IMR-90 (cell line): Measurements from ENCODE around the gene FBXO30. TPM values are rescaled to one million over a fixed set of nuclear protein-coding genes. Genes with fewer than 3 reads are reported as not detected.

ENCODE experiments used
- ATAC-seq: fragments of 200-7000 bp; cut with Tn5 transposase; 2 replicates; pipeline ENCODE4 v1.9.1; 2020; ENCODE audit warnings: low read depth, mild to moderate bottlenecking, moderate library complexity
- BruUV-seq: library from RNA; stranded (reverse); fragments of 400-500 nt; replicated peaks from 2 replicates; lab custom pipeline; 2021; lab: Mats Ljungman, UMichigan
- CTCF ChIA-PET: fragments of 300-600 bp; formaldehyde crosslinking; extraction: SDS; loops from one replicate; lab custom pipeline; 2021; ENCODE audit warnings: antibody characterized with exemption; lab: Yijun Ruan, JAX
- POLR2A ChIA-PET: fragments of 300-600 bp; sonication (Branson Sonifier 250); formaldehyde crosslinking; loops from one replicate; lab custom pipeline; 2022; ENCODE audit warnings: antibody characterized with exemption; ENCODE audit not compliant: unreplicated experiment; lab: Charles Lee
- DNase-seq: peaks from one replicate; pipeline ENCODE4 v3.0.0; 2013
- H2AFZ ChIP-seq: replicated peaks from 2 replicates; pipeline ENCODE3; 2013; ENCODE audit warnings: low read length, mild to moderate bottlenecking; ENCODE audit not compliant: poor library complexity
- H2AK5ac ChIP-seq: 2 replicates; pipeline ENCODE4 v1.6.1; 2013; ENCODE audit warnings: low read depth, low read length, inconsistent platforms
- H2AK9ac ChIP-seq: replicated peaks from 2 replicates; pipeline ENCODE3; 2013; ENCODE audit warnings: mild to moderate bottlenecking, low read depth, low read length, moderate library complexity; ENCODE audit not compliant: poor library complexity
- H2BK120ac ChIP-seq: 2 replicates; pipeline ENCODE4 v1.6.1; 2013; ENCODE audit warnings: low read depth, low read length, inconsistent platforms
- H2BK15ac ChIP-seq: 3 replicates; pipeline ENCODE4 v1.6.1; 2013; ENCODE audit warnings: low read depth, low read length, inconsistent platforms
- H2BK20ac ChIP-seq: 2 replicates; pipeline ENCODE4 v1.6.1; 2013; ENCODE audit warnings: low read depth, mild to moderate bottlenecking, inconsistent platforms, low read length, moderate library complexity
- H2BK5ac ChIP-seq: 2 replicates; pipeline ENCODE4 v1.6.1; 2013; ENCODE audit warnings: mild to moderate bottlenecking, low read depth, low read length, inconsistent platforms; ENCODE audit not compliant: poor library complexity, severe bottlenecking
- H3K14ac ChIP-seq: replicated peaks from 2 replicates; pipeline ENCODE4 v1.6.1; 2013; ENCODE audit warnings: low read depth, low read length, inconsistent platforms
- H3K18ac ChIP-seq: 2 replicates; pipeline ENCODE4 v1.6.1; 2013; ENCODE audit warnings: low read depth, low read length, control low read depth
- H3K23ac ChIP-seq: 2 replicates; pipeline ENCODE4 v1.6.1; 2013; ENCODE audit warnings: low read depth, low read length, inconsistent platforms
- H3K27ac ChIP-seq: 2 replicates; pipeline ENCODE4 v1.5.1; 2013; ENCODE audit warnings: mild to moderate bottlenecking, control low read depth, low read length; ENCODE audit not compliant: insufficient read depth
- H3K27me3 ChIP-seq: 2 replicates; pipeline ENCODE4 v1.6.1; 2013; ENCODE audit warnings: low read length; ENCODE audit not compliant: control insufficient read depth, insufficient read depth
- H3K36me3 ChIP-seq: 2 replicates; pipeline ENCODE4 v1.6.1; 2013; ENCODE audit warnings: low read length, mixed read lengths; ENCODE audit not compliant: control insufficient read depth, insufficient read depth
- H3K4ac ChIP-seq: 2 replicates; pipeline ENCODE4 v1.6.1; 2013; ENCODE audit warnings: low read depth, low read length, inconsistent platforms
- H3K4me1 ChIP-seq: 2 replicates; pipeline ENCODE4 v1.6.1; 2013; ENCODE audit warnings: low read length, mixed read lengths; ENCODE audit not compliant: control insufficient read depth, insufficient read depth
- H3K4me2 ChIP-seq: 2 replicates; pipeline ENCODE4 v1.6.1; 2013; ENCODE audit warnings: low read depth, mild to moderate bottlenecking, control low read depth, low read length, moderate library complexity
- H3K4me3 ChIP-seq: 2 replicates; pipeline ENCODE4 v1.5.1; 2013; ENCODE audit warnings: low read depth, mild to moderate bottlenecking, control low read depth, low read length, moderate library complexity; ENCODE audit not compliant: insufficient read depth
- H3K56ac ChIP-seq: 2 replicates; pipeline ENCODE4 v1.6.1; 2013; ENCODE audit warnings: low read length, inconsistent platforms; ENCODE audit not compliant: insufficient read depth; ENCODE audit errors: extremely low read depth
- H3K79me1 ChIP-seq, 2 experiments: 2 replicates each; pipeline ENCODE4 v1.6.1; 2013; ENCODE audit warnings: low read length in 2 of 2, inconsistent platforms in 1 of 2, low read depth in 1 of 2
- H3K9ac ChIP-seq: 2 replicates; pipeline ENCODE4 v1.6.1; 2013; ENCODE audit warnings: low read depth, low read length, control low read depth
- H3K9me1 ChIP-seq: 2 replicates; pipeline ENCODE4 v1.6.1; 2013; ENCODE audit warnings: low read length, inconsistent platforms; ENCODE audit not compliant: insufficient read depth
- H3K9me3 ChIP-seq: 2 replicates; pipeline ENCODE4 v1.6.1; 2013; ENCODE audit warnings: low read length; ENCODE audit not compliant: control insufficient read depth, insufficient read depth
- H4K20me1 ChIP-seq: 2 replicates; pipeline ENCODE4 v1.6.1; 2013; ENCODE audit warnings: low read length, inconsistent platforms; ENCODE audit not compliant: insufficient read depth
- H4K5ac ChIP-seq: 2 replicates; pipeline ENCODE4 v1.6.1; 2013; ENCODE audit warnings: mild to moderate bottlenecking, low read depth, low read length, control low read depth
- H4K8ac ChIP-seq, 2 experiments: 2 replicates each; pipeline ENCODE4 v1.6.1; 2013; ENCODE audit warnings: low read depth in 2 of 2, low read length in 2 of 2, control low read depth in 1 of 2, inconsistent platforms in 1 of 2
- H4K91ac ChIP-seq: 2 replicates; pipeline ENCODE4 v1.6.1; 2013; ENCODE audit warnings: low read depth, low read length, inconsistent platforms; ENCODE audit not compliant: insufficient read depth
- MAZ ChIP-seq: IDR thresholded peaks from 2 replicates; pipeline ENCODE4 v1.6.1; 2012; ENCODE audit warnings: low read depth, mild to moderate bottlenecking, low read length, improper control_type of control experiment, moderate library complexity, borderline replicate concordance
- RFX5 ChIP-seq: IDR thresholded peaks from 2 replicates; pipeline ENCODE4 v1.8.0; 2012; ENCODE audit warnings: low read depth, mild to moderate bottlenecking, low read length, moderate library complexity
- WGBS, 2 experiments: methylation state at CpG; one replicate each; pipeline versions ENCODE4 v1.1.5 to v1.1.7; 2013; ENCODE audit warnings: missing lambda C conversion rate in 2 of 2; ENCODE audit not compliant: insufficient read length in 1 of 2; ENCODE audit errors: extremely low coverage in 2 of 2; 5-methylcytosine and 5-hydroxymethylcytosine counted together
- dilution Hi-C: fragments of 300-500 bp; cut with HindIII; formaldehyde crosslinking; loops from one replicate; pipeline ENCODE4 v1.14.3; 2018; ENCODE audit warnings: low sequenced_read_pairs; ENCODE audit not compliant: unreplicated experiment
- in situ Hi-C: fragments of 300-500 bp; cut with MboI; formaldehyde crosslinking; loops from 3 replicates; pipeline ENCODE4 v1.14.3; 2019; ENCODE audit warnings: low sequenced_read_pairs, inconsistent platforms, mixed read lengths
- intact Hi-C: fragments of 100-400 bp; cut with micrococcal nuclease; formaldehyde crosslinking; loops from 2 replicates; pipeline ENCODE4 v1.10.0; 2022
- polyA plus RNA-seq, 3 experiments: library from polyadenylated mRNA; depleted of rRNA; stranded (reverse); fragments of >200 nt; gene quantifications; 2 replicates each; pipeline ENCODE4 v1.2.3, GENCODE V29; 2012; ENCODE audit warnings: low replicate concordance in 1 of 3
- total RNA-seq: library from RNA; depleted of rRNA; stranded (reverse); fragments of >200 nt; gene quantifications from 2 replicates; pipeline ENCODE4 v1.2.3, GENCODE V29; 2012
- TF ChIP-seq, protein P1 (sequence below): fragments of 150-350 bp; IDR thresholded peaks from 2 replicates; pipeline ENCODE4 v1.6.1; 2016; ENCODE audit warnings: low read depth, mild to moderate bottlenecking, low read length, moderate library complexity, borderline replicate concordance

FBXO30 gene
- total and polyA plus RNA-seq, 2 of the 4 experiments (the other 2 are of a cell fraction), result 3.1 to 9.3 TPM

- no peak overlapping the region for H2AK5ac ChIP-seq
- H3K56ac ChIP-seq, result no peak overlapping the region
- H2AK9ac ChIP-seq, result no peak overlapping the region
- no peak overlapping the region for H2BK20ac ChIP-seq
- H3K27ac ChIP-seq, result no peak overlapping the region
- no peak overlapping the region for H2BK15ac ChIP-seq
- ChIA-PET CTCF (no interaction called here), POLR2A (no interaction called here)
- H3K4me1 ChIP-seq, result peaks cover 1% of the 10 kb centered on the region; the same call in 1 of the 2 replicates
- H3K79me1 ChIP-seq, result no peaks in the 10 kb centered on the region
- WGBS, 2 experiments, result no CpG with 5 or more reads among the region's 2 CpGs
- no peak overlapping the region for H3K4ac ChIP-seq
- H3K14ac ChIP-seq, result no peak overlapping the region
- H3K9ac ChIP-seq, result no peak overlapping the region
- intact Hi-C loops, result no loop called here
- no TSS peak for BruUV-seq
- ATAC-seq (no peak), DNase-seq (no peak)
- H3K4me2 ChIP-seq, result no peak overlapping the region
- no peak overlapping the region for H4K8ac ChIP-seq
- H2AFZ ChIP-seq, result no peak overlapping the region
- H4K91ac ChIP-seq, result no peak overlapping the region
- 0 out of 2 replicates have a peak overlapping the region, but pooled peaks have one; percentile 12 for H3K18ac ChIP-seq
- H3K9me3 ChIP-seq, result no peaks in the 10 kb centered on the region
- no peak overlapping the region for H3K4me3 ChIP-seq
- no peak overlapping the region for H3K23ac ChIP-seq
- in situ Hi-C loops, result no loop called here
- H2BK120ac ChIP-seq, result no peak overlapping the region
- no peaks in the 10 kb centered on the region for H3K36me3 ChIP-seq
- no peak overlapping the region for H2BK5ac ChIP-seq
- H4K5ac ChIP-seq, result no peak overlapping the region
- H4K20me1 ChIP-seq, result no peaks in the 10 kb centered on the region
- H3K9me1 ChIP-seq, result no peaks in the 10 kb centered on the region
- TF ChIP-seq MAZ, result no peak
- no peak for TF ChIP-seq RFX5
- TF ChIP-seq, protein P1, sequence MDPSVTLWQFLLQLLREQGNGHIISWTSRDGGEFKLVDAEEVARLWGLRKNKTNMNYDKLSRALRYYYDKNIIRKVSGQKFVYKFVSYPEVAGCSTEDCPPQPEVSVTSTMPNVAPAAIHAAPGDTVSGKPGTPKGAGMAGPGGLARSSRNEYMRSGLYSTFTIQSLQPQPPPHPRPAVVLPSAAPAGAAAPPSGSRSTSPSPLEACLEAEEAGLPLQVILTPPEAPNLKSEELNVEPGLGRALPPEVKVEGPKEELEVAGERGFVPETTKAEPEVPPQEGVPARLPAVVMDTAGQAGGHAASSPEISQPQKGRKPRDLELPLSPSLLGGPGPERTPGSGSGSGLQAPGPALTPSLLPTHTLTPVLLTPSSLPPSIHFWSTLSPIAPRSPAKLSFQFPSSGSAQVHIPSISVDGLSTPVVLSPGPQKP, result no peak
- H3K27me3 ChIP-seq, result no peaks in the 10 kb centered on the region
- dilution Hi-C loops, result no loop called here
Measured at GRCh38 chr6:145829102-145829501, 14.5 kb upstream of the FBXO30 start.
